MM.1S (cell line): ENCODE measurements around the gene ARHGAP30.

Experiments used
- CTCF ChIP-seq: fragments of 300-600 bp; sonication (generic); IDR thresholded peaks from 2 replicates; pipeline ENCODE4 v1.5.1; 2016; ENCODE audit warnings: antibody characterized with exemption, low read length, mixed read lengths
- EZH2 ChIP-seq: fragments of 300-600 bp; sonication (generic); optimal IDR thresholded peaks from 2 replicates; pipeline ENCODE3; 2017; ENCODE audit warnings: low read depth, mild to moderate bottlenecking, antibody characterized with exemption, low read length, mixed read lengths
- EZH2phosphoT487 ChIP-seq: fragments of 300-600 bp; sonication (generic); IDR thresholded peaks from 2 replicates; pipeline ENCODE4 v1.6.1; 2018; ENCODE audit warnings: antibody characterized with exemption, low read length

GRCh38 chr1:161094481-161094880 lies 24.8 kb upstream of the ARHGAP30 start:
- TF ChIP-seq EZH2phosphoT487 (no peak), CTCF (no peak), EZH2 (no peak)
